CD4-positive, alpha-beta T cell treated with Interleukin-17A for 4 hours (primary cell): ENCODE measurements around the gene ASCL2.
"Not testable (repeated sequence)": the region's sequence is repeated elsewhere in the genome, so short reads cannot be mapped to it uniquely, and the experiment has no call there.

Experiments used
- DNase-seq: peaks from one replicate; pipeline ENCODE4 v3.0.0-alpha.2; 2020; ENCODE audit warnings: mixed read lengths

Gene ASCL2

GRCh38 chr11:2296913-2297622 lies 26.7 kb upstream of the ASCL2 start:
- DNase-seq: no peak

- DNase-seq: no peak
Observed at GRCh38 chr11:2295971-2296912, 25.9 kb upstream of the ASCL2 start.

GRCh38 chr11:2294926-2295290 lies 24.5 kb upstream of the ASCL2 start:
- no peak for DNase-seq

GRCh38 chr11:2293984-2294925 lies 23.9 kb upstream of the ASCL2 start:
- peak; percentile 3 for DNase-seq

GRCh38 chr11:2293531-2293971 lies 23.2 kb upstream of the ASCL2 start:
- DNase-seq: no peak

GRCh38 chr11:2290351-2290841 lies 20.0 kb upstream of the ASCL2 start:
- no peak for DNase-seq

- DNase-seq: no peak
Observed at GRCh38 chr11:2289859-2290258, 19.5 kb upstream of the ASCL2 start.

GRCh38 chr11:2289350-2289749 lies 19.0 kb upstream of the ASCL2 start:
- no peak for DNase-seq

GRCh38 chr11:2287091-2287490 lies 16.7 kb upstream of the ASCL2 start:
- DNase-seq: no peak

- DNase-seq: not testable (repeated sequence)
Observed at GRCh38 chr11:2286350-2286749, 16.0 kb upstream of the ASCL2 start.

GRCh38 chr11:2280208-2280607 lies 9.8 kb upstream of the ASCL2 start:
- DNase-seq: no peak

GRCh38 chr11:2277933-2278523 lies 7.6 kb upstream of the ASCL2 start:
- DNase-seq: no peak

GRCh38 chr11:2277008-2277346 lies 6.6 kb upstream of the ASCL2 start:
- DNase-seq: no peak

- no peak for DNase-seq
Observed at GRCh38 chr11:2276280-2277007, 6.1 kb upstream of the ASCL2 start.

- no peak for DNase-seq
Observed at GRCh38 chr11:2275334-2276279, 5.2 kb upstream of the ASCL2 start.

GRCh38 chr11:2273771-2274170 lies 3.4 kb upstream of the ASCL2 start:
- DNase-seq: no peak

- DNase-seq: no peak
Observed at GRCh38 chr11:2273311-2273710, 2.9 kb upstream of the ASCL2 start.

- no peak for DNase-seq
Observed at GRCh38 chr11:2272946-2273280, 2.5 kb upstream of the ASCL2 start.

GRCh38 chr11:2272228-2272945 lies 2.0 kb upstream of the ASCL2 start:
- no peak for DNase-seq
